GM19372 (cell line): Measurements from ENCODE around the gene SPATA1.
A peak's percentile ranks its signal among the peaks of the same experiment; 100 is the strongest.

Experiments used
- ATAC-seq: cut with Tn5 transposase; IDR thresholded peaks from one replicate; pipeline ENCODE4 v1.9.1; 2021; ENCODE audit warnings: mild to moderate bottlenecking, low read depth, moderate library complexity; ENCODE audit not compliant: unreplicated experiment

The SPATA1 gene, protein sequence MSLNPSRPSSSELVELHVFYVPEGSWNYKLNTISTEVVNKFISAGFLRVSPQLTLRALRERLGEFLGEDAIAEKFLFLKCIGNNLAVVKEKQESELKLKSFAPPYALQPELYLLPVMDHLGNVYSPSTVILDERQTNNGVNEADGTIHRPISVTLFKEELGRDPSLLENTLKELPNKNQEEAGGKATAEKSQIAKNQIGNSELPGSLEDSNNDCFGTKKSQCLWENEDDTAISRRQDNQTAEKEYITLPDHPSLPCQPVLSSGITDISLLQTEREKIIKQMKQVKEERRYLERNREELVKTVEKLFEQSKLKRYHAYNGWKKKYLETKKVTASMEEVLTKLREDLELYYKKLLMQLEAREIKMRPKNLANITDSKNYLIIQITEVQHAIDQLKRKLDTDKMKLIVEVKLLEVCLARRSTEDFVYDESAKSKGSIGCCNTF

GRCh38 chr1:84506002-84506728 is at the start of gene SPATA1, which contains the start of gene GNG5:
Gene SPATA1 (plus strand): TSS chr1:84506386. CDS start chr1:84516360, 9,974 bp downstream.
Gene GNG5 (minus strand): TSS chr1:84506581. CDS start chr1:84506091, 490 bp downstream.
- peak; percentile 81 for ATAC-seq

DNA sequence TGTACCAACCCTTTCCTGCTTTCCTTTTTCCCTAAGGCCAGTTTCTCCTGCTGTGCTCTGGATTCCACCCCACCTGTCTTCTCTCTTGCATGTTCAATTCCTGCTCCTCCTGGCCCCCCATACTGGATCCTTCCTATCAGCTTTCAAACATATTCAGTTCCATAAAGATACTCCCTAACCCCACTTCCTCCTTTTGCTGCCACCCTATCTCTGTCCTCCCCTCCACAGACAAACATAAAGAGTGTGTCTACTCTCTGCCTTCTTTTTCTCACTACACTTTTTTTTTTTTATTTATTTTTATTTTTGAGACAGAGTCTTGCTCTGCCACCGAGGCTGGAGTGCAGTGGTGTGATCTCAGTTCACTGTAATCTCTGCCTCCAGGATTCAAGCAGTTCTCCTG is 44.1 kb upstream of the SPATA1 start:
- no peak for ATAC-seq

DNA sequence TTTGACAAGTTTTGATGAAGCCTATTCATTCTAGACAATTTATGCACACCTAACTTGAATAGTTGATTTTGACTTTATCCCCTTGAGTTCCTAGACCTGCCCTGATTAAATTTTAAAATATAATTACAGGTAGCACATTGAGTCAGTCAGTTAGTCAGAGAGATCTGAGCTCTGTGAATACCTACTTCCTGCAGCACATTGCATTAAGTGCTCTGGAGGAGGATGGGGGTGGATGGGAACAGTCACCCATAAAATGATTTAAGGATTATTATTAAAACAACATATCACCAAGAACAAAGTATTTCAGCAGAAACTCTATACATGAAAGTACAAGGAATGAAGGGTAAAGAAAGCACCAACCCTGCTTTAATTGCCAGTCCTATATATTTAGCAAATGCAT is 38.9 kb upstream of the SPATA1 start:
- ATAC-seq: no peak

DNA sequence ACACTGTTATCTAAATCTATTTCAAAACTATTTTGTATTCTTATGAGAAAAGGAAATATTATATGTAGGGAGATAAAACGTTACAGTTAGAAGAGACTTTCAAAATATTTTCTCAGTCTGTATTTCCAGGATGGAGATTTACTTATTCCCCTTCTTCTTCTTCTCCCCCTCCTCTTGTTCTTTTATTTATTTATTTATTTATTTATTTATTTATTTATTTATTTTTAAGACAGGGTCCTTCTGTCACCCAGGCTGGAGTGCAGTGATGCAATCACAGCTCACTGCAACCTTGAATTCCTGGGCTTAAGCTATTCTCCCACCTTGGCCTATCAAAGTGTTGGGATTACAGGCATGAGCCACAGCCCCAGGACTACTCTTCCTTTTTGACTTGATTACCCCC is 30.0 kb upstream of the SPATA1 start:
- ATAC-seq: no peak

GRCh38 chr1:84478876-84479868 is 27.0 kb upstream of the SPATA1 start, which contains the start of gene RPF1:
Gene RPF1 (plus strand): TSS chr1:84479266. CDS start chr1:84479282, 16 bp downstream.
- peak; percentile 98 for ATAC-seq

GRCh38 chr1:84479998-84480397 is 26.2 kb upstream of the SPATA1 start:
- ATAC-seq: peak; percentile 5

DNA sequence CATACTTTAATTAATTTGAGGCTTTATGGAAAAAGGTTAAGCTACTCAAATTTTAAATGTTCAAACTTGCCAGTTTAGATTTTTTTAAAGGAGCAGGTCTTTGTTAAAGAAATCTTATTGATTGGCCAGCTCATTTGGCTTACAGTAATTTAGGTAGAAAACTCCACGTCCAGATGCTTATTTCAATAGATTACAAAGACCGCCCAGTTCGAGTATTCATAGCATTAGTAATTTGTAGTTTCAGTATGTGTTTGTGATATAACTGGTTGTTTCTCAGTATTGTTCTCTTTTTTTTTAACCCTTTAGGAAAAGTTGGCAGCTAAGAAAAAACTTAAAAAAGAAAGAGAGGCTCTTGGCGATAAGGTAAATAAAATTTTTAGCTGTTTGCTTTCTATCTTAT is 25.5 kb upstream of the SPATA1 start:
- ATAC-seq: no peak

DNA sequence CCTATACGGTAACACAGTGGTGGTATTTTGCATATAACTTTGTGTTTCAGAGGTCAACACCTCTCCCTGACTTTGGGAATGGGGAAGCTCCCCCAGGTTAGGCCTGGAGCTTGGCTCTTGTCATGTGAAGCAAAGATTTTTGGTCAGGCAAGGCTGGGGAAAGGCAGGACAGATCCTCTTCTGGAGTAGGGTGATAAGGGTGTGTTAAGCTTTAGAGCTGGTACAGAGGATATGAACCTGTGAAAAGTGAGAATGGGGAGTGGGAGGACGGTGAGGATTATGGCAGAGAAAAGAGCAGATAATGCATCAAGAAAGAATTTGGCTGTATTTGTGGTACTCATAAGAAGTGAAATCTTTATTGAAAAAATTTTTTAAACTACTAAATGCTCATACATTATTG is 24.9 kb upstream of the SPATA1 start:
- no peak for ATAC-seq

DNA sequence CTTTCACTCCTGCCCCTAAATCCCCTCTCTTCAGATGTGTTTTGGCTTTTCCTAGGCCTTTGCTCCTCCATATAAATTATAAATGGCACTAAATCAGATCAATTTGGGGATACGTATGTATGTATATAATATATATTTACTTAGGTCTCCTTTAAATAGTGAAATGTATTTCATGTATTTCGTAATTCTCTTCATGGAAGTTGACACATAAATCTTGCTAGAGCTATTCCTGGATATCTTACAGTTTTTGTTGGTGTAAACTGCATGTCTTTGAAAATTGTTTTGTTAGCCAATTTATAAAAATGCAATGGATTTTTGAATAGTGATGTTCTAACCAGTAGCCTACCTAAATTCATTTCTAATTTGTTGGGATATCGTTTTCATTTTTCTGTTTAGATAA is 18.1 kb upstream of the SPATA1 start:
- ATAC-seq: no peak

- ATAC-seq: no peak
Measured at GRCh38 chr1:84489766-84490165, 16.4 kb upstream of the SPATA1 start.

GRCh38 chr1:84492726-84493125 is 13.5 kb upstream of the SPATA1 start:
- no peak for ATAC-seq

DNA sequence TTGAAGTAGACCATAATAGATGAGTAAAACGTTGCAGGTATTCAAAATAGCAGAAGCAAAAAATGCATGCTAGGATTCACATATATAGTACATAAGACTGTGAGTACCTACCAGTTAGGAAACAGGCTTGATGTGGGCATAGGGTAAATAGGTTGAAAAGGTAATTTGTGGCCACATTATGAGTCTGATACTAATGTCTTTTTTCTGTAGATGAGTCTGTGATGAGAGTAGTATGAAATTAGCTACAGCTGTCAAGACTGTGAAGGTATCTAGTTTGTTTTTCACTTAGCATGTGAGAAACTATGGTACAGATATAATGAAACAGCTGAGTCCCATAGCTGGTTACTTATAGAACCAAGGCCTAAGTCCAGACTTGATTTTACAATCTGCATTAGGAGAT is 12.4 kb upstream of the SPATA1 start:
- ATAC-seq: no peak

DNA sequence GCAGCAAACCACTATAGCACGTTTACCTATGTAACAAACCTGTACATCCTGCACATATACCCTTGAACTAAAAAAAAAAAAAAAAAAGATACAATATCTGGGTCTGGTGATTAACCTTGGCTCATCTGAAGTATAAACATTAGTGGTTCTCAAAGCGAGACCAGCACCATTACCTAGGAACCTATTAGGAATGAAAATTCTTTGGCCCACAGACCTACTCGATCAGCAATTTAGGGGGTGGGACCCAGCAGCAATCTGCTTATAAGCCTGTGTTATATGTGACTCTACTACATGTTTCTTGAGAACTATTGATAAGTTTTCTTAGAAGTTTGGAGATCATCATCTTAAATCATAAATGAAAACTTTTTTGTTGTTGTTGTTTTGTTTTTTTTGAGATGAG is 9.7 kb upstream of the SPATA1 start:
- no peak for ATAC-seq

GRCh38 chr1:84497631-84498275 is 8.4 kb upstream of the SPATA1 start:
- no peak for ATAC-seq

DNA sequence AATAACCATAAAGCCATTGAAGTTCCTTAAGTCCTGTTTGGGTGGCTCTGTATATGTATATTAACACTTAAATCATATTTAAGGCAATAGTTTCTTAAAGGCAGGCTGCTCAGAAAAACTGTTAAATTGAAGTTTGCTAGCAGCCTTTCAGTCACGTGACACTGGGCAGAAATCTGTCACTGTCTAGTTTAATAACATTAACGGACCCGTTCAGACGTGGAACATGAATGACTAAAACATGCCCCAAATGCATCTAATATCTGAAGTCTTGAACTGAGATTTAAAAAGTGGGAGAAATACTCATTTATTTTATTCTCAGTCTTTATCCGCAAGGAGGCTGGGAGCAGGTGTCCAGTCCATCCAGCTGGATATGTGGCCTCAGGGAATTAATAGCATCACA is 3.3 kb upstream of the SPATA1 start:
- ATAC-seq: no peak

GRCh38 chr1:84504580-84505492 is 1.4 kb upstream of the SPATA1 start:
- ATAC-seq: no peak

- peak; percentile 38 for ATAC-seq
Measured at GRCh38 chr1:84505493-84506001, 639 bp upstream of the SPATA1 start.

DNA sequence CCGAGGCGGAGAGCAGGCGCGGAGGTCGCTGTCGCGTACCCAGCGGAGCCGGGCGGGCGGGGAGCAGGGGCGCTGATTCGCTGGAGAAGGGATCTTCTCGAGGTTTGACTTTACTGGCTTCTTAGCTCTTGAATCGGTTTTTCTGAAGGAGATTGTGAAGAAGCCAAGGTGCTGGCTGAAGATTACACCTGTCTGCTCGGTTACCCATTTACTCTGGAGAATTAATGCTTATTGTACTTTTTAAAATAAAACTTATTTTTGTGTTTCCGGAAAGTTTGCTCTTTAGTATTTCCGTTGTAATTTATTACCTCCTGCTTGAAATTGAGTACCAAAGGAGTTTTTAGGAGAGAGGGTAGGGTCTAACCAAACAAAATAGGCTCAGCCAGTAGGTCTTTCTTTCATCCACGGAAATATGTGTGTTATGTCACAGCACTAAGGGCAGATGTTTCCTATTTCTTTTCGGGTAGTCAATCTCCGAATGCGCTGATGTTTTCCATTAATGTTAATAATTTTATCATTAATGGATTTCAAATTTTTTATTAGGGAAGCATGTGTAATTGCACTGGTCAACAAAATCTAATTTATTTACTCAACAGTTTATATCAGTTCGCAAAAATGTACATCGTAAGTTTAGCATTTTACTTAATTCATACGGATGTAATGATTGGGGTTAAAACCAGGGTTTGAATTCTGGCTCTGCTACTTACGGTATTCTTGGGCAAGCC is 705 bp downstream of the SPATA1 start:
- ATAC-seq: no peak
